Stimulated activated CD4-positive, alpha-beta T cell treated with anti-CD3 and anti-CD28 coated beads, Interleukin-1b, Interleukin-23, amount 100 ng/mL, for 48 hours (primary cell): ENCODE measurements around the gene HTR2C.
"Not testable (repeated sequence)": the region's sequence is repeated elsewhere in the genome, so short reads cannot be mapped to it uniquely, and the experiment has no call there.

ENCODE experiments used
- DNase-seq: peaks from one replicate; pipeline ENCODE4 v3.0.0-alpha.2; 2020

Gene HTR2C

DNA sequence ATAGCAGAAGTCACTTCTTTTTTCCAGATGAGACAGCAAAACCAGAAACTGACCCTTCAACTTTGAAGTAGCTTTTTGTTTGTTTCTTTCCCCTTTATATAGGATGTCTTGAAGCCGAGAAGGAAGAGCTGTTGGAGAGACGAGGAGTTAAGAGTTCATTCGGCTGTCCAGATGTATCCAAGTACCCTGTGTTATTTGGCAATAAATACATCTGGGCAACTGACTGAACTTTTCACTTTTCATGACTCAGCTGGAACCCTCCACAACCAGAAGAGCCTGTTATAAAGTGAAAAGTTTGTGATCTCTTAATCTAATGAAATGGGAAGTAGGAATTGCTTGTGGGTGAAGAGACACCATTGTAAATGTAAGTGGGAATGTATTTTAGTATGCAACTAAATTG is 131.2 kb downstream of the HTR2C start:
- DNase-seq, result no peak

GRCh38 chrX:114717921-114718320 is 134.0 kb downstream of the HTR2C start:
- no peak for DNase-seq

DNA sequence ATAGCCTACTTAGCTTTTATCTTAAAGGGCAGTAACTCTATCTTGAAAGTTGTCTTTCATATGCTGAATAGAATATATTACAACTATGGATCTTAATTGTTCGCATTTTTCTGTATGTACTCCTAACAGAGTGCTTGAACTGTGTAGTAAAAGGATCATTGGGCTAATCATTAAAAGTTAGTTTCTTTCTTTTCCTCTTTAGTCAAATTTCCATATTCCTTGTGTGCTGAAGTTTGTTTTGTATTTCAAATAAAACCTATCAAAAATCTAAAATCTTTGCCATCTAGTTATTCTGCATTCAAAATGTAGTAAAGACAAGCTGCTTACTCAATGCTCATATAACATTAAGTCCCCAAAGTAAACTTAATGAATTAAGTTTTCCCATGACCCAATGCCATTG is 182.7 kb downstream of the HTR2C start:
- no peak for DNase-seq

DNA sequence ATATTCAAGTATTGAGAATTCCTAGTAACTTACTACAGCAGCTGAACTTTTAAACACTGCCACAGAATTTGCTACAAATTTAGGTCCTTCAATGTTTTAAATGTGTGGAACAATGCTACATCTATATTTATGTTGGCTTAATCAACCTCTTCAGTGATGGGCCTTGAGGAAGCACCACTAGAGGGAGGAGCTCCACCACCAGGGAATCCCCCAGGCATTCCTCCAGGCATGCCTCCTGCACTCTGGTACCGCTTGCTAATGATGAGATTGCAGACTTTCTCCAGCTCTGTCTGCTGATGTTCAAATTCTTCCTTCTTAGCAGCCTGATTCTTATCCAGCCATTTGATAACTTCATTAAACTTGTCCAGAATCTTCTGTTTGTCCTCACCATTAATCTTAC is 190.8 kb downstream of the HTR2C start:
- DNase-seq, result no peak

- no peak for DNase-seq
These were observed 199.0 kb downstream of the HTR2C start for GRCh38 chrX:114782925-114783324.

- DNase-seq, result no peak
These were observed 203.2 kb downstream of the HTR2C start for GRCh38 chrX:114787061-114787460.

- DNase-seq, result no peak
These were observed 213.6 kb downstream of the HTR2C start for GRCh38 chrX:114797494-114797893.

DNA sequence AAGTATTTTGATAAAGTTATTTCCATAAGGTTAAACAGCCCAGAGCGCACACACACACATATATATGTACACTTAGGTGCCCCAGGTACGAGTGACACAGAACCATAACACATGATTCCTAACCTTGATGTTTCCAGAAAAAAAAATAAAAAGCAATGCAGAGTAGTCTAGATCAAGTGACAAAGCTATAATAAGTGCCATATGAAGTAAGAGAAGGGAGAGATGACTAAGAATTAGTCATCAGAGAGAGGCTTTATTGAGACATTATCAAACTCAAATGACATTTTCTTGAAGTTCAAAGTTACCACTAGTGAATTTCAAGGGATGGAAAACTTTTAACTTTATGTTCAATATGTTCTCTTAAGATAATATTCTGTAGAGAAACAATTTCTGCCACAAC is 215.0 kb downstream of the HTR2C start:
- no peak for DNase-seq

GRCh38 chrX:114800719-114801118 is 216.8 kb downstream of the HTR2C start:
- DNase-seq, result no peak

DNA sequence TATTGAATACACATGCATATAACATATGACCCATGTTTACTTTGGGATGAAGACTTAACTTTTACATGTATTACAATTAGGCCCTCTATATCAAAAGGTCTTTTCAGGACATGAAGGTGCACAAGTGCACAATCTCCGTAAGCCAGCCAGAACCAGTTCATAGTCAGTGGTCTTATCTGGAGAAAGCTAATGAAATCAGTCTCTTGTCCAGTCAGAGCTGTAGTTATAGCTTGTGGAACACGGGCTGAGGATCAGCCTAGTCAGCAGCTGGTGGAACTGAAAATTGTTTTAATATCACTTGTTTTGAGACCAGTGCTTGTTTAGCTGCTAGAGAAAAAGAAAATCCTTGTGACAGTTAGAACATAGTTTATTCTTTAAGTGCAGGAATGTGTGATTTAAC is 235.6 kb downstream of the HTR2C start:
- DNase-seq, result no peak

DNA sequence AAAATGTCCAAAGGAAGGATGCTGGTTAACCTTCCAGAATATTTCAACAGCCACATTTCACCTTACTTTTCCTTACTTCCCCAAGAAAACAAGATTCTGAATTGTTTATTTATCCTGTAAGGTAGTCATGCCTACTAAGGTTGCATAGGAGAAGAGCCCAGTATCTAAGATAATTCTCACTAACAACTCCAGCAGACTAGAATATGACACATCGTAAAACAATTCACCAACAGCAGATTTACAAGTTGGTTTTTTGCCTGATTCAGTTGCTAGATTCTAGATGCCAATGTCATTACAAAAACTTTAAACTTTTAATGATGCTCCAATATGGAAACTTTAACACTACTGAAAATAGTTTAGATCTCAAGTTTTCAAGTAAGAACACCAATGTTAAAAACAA is 257.2 kb downstream of the HTR2C start:
- DNase-seq, result no peak

- DNase-seq, result no peak
These were observed 258.3 kb downstream of the HTR2C start for GRCh38 chrX:114842181-114842580.

GRCh38 chrX:114889481-114889880 is 305.6 kb downstream of the HTR2C start:
- no peak for DNase-seq

DNA sequence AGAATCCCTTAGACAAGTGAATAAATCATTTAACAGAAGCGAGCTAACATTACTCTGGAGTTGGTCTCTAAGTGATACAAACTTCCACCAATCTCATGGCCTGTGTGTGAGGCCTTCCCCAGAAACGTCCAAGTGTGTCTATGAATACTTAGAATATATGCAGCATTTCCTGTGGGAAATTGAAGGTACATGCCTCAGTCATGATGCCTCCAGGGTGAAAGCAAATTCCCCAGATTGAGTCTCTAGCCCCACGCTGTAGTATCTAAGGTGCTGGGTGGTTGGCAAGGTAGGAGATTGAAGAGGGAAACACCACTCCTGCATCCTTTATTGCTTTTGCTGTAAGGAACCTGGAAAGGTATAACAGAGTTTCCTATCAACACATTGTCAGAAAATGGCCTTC is 319.7 kb downstream of the HTR2C start:
- no peak for DNase-seq

GRCh38 chrX:114905251-114905650 is 321.4 kb downstream of the HTR2C start:
- no peak for DNase-seq

GRCh38 chrX:114906984-114907510 is 323.2 kb downstream of the HTR2C start:
- DNase-seq, result no peak

GRCh38 chrX:114924423-114924822 is 340.5 kb downstream of the HTR2C start:
- no peak for DNase-seq

DNA sequence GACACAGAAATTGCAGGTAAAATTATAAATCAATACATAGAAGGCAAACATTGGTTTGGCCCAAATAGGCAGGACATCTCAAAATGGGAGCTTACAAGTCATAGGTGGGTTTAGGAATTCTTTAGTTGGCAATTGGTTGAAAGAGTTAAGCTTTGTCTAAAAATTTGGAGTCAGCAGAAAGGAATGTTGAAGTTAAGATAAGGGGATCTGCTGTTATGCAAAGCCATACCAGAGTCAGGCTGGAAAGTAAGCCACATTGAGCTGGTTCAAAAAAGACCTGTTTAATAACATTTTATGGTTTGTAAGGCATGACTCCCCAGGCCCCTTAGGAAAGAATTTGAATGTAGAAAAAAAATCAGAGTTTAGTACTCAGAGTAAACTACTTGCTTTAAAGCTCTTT is 341.0 kb downstream of the HTR2C start:
- DNase-seq, result no peak

- no peak for DNase-seq
These were observed 346.3 kb downstream of the HTR2C start for GRCh38 chrX:114930227-114930626.

DNA sequence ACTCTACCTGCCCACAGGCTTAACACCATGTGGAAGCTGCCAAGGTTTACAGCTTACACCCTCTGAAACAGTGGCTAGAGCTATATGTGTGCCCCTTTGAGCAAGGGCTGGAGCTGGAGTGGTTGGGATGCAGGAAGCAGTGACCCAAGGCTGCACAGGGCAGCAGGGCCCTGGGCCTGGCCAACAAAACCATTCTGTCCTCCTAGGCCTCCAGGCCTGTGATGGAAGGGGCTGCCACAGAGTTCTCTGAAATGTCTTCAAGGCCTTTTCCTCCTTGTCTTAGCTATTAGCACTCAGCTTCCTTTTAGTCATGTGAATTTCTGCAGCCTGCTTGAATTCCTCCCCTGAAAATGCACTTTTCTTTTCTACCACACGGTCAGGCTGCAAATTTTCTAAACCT is 348.7 kb downstream of the HTR2C start:
- no peak for DNase-seq

DNA sequence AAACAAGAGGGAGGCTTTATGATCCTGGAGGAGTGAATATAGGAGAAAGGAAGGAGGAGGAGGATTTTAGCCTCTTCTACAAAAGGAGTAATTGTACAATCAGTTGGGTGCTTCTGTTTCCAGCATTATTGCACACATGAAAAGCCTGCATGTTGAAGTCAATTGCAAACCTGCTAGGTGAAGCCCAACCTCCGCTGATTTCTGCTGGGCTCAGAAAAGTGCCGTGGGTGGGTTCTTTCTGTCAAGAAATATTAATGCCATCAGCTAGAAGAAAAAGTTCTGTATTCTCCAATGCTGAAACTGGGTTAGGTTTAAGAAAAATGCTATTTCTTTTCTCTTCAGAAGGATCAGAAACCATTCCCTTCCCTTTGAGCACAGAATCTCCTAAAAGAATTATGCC is 349.4 kb downstream of the HTR2C start:
- not testable (repeated sequence) for DNase-seq

- DNase-seq, result not testable (repeated sequence)
These were observed 353.2 kb downstream of the HTR2C start for GRCh38 chrX:114937090-114937489.

DNA sequence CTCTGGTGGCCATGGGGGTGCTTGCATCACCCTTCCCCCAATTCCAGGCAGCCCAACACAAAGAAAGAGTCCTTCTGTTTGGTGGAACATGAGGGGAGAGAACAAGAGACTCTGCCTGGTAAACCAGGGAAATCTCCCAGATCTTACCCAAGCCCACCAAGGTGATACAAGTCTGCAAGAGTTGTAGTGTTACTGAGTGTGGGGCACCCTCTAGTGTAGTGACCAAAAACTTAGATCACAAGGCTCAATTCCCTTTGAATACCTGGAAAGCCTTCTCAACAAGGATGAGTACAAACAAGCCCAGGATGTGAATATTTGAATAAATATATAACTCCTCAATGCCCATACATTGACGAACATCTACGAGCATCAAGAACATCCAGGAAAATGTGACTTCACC is 368.8 kb downstream of the HTR2C start:
- DNase-seq, result no peak
